Measurements from ENCODE around the gene IGSF22. TPM values are rescaled to one million over a fixed set of nuclear protein-coding genes. Genes with fewer than 3 reads are reported as not detected.

The IGSF22 gene
- total RNA-seq, 1 donor from 2014 or later, result 0.58 TPM

DNA sequence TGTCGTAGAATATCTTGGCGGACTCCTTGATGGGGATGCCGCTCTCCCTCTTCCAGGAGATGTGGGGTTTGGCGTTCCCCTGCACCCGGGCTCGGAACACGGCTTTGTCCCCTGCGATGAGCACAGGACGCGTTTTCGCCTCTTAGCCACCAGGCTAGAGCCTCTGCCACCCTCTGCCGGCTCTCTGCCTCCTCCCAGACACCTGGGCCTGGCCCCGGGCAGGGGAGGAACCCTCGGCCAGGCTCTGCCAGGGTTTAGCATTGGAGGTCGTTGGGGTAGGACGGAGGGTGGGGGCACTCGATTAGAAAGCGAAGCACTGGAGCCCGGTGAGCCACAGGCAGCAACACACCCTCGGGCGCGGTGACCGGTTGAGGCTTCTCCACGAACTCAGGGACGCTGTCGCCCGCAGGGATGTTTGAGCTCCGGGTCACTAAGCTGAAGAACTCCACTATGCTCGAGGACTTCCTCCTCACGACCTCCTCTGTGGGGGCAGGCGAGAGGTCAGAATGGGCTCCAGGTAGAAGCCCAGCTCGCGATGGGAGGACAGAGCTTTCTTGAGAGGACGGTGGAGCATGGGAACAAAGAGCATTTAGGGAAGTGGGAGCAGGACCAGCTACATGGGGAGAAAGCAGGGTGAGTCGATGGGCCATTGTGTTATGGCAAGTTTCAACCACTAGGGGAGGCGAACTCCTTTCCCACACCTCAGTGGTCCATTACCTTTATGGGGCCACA is 4.3 kb downstream of the IGSF22 start:
- peak; percentile 80 for ATAC-seq
- DNase-seq (ENCODE audit: low spot score), result peak; percentile 69
- intact Hi-C loops (cut with DNase I), result no loop called here

- intact Hi-C loops (cut with DNase I), result no loop called here
- ATAC-seq (peak; percentile 98), DNase-seq (ENCODE audit: low spot score) (peak; percentile 92)
Observed at GRCh38 chr11:18720808-18721560, 5.0 kb downstream of the IGSF22 start.

GRCh38 chr11:18720091-18720807 is 5.7 kb downstream of the IGSF22 start:
- DNase-seq (ENCODE audit: low spot score) (no peak), ATAC-seq (peak; percentile 10)
- intact Hi-C loops (cut with DNase I), result no loop called here

GRCh38 chr11:18715476-18715875 is 10.5 kb downstream of the IGSF22 start:
- intact Hi-C loops (cut with DNase I), result no loop called here
- no peak for DNase-seq (ENCODE audit: low spot score)
- ATAC-seq, result no peak

- DNase-seq (ENCODE audit: low spot score), result no peak
- ATAC-seq, result no peak
- intact Hi-C loops (cut with DNase I), result no loop called here
Observed at GRCh38 chr11:18714443-18714780, 11.6 kb downstream of the IGSF22 start.

- intact Hi-C loops (cut with DNase I), result no loop called here
- peak; percentile 32 for ATAC-seq
- no peak for DNase-seq (ENCODE audit: low spot score)
Observed at GRCh38 chr11:18713646-18714442, 12.1 kb downstream of the IGSF22 start.

DNA sequence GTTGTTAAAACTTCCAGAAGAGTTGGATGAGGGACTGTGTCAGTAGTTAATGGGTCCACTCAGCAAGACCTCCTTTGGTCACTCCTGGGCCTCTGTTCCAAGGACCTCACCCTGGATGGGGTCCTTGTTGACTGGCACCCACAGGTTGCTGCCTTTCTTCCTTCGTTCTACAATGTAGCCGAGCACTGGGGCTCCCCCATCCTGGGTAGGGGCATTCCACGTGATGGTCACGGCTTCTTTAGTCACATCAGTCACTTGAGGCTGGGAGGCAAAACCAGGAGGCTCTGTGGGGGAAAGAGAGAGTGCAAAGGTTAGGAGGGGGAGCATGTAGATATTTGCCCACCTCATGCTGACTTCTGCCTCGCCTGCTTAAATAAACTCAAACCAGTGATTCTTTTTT is 15.4 kb downstream of the IGSF22 start:
- no peak for ATAC-seq
- intact Hi-C loops (cut with DNase I), result no loop called here
- no peak for DNase-seq (ENCODE audit: low spot score)

DNA sequence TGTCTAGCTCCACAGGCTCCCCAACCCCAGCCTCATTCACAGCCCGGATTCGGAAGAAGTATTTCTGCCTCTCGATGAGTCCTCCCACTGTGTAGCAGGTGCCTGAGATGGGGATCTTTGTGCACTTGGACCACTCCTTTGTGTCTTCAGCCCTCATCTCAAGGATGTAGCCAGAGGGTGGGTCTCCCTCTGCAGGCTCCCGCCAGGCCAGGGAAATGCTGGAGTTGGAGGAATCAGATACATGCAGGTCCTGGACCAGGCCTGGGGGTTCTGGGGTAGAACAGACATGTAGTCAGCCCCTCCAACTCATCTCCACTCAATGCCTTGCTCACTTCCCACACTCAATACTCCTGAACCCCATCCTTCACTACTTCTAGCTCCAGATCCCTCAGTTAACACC is 16.6 kb downstream of the IGSF22 start:
- no peak for DNase-seq (ENCODE audit: low spot score)
- intact Hi-C loops (cut with DNase I), result no loop called here

GRCh38 chr11:18707811-18708340 is 18.1 kb downstream of the IGSF22 start:
- DNase-seq (ENCODE audit: low spot score) (no peak), ATAC-seq (no peak)
- intact Hi-C loops (cut with DNase I), result no loop called here

More for the DNA sequence above, 16.6 kb downstream of the IGSF22 start:
- ATAC-seq, result no peak

DNA sequence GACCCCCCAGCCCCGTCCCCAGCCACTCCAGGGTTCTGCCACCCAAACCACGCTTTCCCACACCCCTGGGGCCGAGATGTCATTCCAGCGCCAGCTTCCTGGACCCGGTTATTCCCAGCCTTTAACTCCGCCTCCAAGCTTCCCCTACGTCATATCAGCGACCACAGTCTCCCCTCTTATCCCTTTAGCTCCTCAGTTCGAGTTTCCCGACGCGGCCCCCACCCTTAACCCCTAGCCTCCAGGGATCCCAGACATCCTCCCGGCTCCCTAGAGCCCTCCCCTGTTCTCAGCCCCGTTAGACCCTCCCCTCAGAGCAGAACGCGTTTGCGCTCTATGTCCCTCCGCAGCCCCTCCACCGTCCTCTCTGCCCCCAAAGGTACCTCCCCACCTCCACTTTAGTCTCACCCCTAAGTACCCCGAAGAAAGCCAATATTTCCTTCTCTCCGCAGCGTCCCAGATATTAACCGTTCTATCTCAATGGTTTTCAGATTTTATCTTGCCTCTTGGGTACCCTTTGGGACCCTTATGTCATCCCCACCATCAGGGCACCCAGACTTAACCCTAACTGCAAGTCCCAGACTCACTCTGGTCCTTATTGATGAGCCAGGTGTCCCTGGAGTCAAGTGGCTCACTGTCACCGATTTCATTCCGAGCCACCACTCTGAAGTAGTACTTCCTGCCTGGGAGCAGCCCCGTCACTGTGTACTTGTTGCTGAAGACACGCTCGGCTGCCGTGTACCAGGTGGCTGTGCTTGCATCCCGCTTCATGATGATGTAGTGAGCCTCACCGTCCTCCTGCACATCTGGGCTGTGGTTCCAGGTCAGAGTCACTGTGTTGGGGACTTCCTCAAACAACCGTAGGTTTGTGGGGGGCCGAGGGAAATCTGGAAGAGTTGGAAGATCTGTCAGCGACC is 19.4 kb downstream of the IGSF22 start:
- intact Hi-C loops (cut with DNase I), result no loop called here
- DNase-seq (ENCODE audit: low spot score) (peak; percentile 83), ATAC-seq (peak; percentile 91)

DNA sequence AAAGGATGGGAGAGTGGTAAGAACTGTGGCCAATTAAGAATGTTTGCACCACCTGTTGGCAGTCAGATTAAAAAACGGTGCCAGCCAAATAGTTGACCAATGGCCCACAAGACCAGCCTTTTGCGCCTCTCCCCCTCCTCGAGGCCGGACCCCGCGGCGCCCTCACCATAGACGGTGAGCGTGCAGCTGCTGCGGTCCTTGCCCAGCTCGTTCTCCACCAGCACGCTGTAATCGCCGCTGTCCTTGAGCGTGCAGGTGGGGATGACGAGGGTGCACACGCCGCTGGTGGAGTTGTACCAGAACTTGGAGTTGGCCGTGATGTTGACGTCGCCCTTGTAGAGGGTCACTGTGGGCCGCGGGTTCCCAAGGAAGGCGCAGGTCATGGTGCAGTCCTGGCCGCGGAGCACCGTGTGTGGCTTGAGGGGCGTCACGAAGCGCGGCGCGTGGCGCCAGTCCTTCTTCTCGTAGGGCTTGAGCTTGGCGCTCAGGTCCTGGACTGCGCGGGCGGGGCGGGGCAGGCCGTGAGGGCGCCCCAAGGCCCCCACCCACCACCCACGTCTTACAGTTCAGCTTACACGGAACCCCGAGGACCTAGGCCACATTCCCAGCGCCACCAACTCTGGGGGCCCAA is 20.2 kb downstream of the IGSF22 start:
- DNase-seq (ENCODE audit: low spot score) (no peak), ATAC-seq (peak; percentile 78)
- intact Hi-C loops (cut with DNase I), result no loop called here

DNA sequence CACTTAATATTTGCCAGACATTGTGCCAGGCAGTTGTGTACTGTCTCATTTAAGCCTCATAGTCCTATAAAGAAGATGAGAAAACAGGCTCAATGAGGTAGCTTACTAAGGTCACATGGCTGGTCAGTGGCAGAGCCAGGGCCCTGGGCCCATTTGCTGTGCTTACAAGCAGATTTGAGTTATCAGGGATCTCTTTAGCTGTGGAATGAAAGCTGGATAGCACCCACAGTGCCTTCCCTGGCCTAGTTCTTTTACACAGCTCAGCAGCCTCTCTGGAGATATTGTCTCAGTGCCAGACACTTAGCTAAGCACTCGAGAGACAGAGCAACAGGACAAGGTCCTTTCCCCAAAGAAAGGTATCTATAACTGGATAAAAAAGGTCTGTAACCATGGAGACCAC is 21.3 kb downstream of the IGSF22 start:
- ATAC-seq (no peak), DNase-seq (ENCODE audit: low spot score) (no peak)
- intact Hi-C loops (cut with DNase I), result no loop called here

GRCh38 chr11:18704045-18704645 is 21.8 kb downstream of the IGSF22 start:
- intact Hi-C loops (cut with DNase I), result no loop called here
- DNase-seq (ENCODE audit: low spot score) (no peak), ATAC-seq (no peak)

- DNase-seq (ENCODE audit: low spot score), result no peak
Observed at GRCh38 chr11:18703001-18703763, 22.8 kb downstream of the IGSF22 start.

DNA sequence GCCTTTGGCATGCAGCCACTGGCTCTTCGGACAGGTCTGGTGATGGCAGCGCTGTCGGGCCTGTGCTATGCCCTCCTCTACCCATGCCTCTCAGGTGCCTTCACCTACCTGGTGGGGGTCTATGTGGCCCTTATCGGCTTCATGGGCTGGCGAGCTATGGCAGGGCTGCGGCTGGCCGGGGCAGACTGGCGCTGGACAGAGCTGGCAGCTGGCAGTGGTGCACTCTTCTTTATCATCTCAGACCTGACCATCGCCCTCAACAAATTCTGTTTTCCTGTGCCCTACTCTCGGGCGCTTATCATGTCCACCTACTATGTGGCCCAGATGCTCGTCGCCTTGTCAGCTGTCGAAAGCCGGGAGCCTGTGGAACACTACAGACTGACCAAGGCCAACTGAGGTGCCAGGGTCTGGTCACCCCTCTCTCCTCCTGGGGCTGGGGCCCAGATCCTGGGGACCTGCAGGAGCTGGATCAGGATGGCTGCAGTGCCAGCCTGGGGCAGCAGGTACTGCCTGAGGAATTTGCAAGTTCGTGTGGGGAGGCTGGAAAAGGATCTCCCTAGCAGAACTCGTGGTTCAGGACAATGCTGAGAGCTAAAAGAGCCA is 24.3 kb downstream of the IGSF22 start:
- intact Hi-C loops (cut with DNase I), result no loop called here
- no peak for ATAC-seq
- no peak for DNase-seq (ENCODE audit: low spot score)

More at GRCh38 chr11:18703001-18703763, 22.8 kb downstream of the IGSF22 start:
- no peak for ATAC-seq
- intact Hi-C loops (cut with DNase I), result no loop called here

DNA sequence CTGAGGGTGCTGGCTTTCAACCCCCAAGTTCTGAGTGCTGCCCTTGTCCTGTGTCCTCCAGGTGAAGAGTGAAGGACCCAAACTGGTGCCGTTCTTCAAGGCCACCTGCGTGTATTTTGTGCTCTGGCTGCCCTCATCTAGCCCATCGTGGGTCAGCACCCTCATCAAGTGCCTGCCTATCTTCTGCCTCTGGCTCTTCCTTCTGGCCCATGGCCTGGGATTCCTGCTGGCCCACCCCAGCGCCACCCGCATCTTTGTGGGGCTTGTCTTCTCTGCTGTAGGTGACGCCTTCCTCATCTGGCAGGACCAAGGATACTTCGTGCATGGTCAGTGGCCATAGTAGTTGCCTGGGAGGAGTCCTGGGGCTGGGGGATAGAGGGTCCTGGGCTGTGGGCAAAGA is 25.1 kb downstream of the IGSF22 start:
- ATAC-seq (no peak), DNase-seq (ENCODE audit: low spot score) (no peak)
- intact Hi-C loops (cut with DNase I), result no loop called here

Data from sciatic nerve (tissue), 2 donors.